GM19467 (cell line): Measurements from ENCODE around the gene TAPBP.
A peak's percentile ranks its signal among the peaks of the same experiment; 100 is the strongest.
"Not testable (repeated sequence)": the region's sequence is repeated elsewhere in the genome, so short reads cannot be mapped to it uniquely, and the experiment has no call there.

ENCODE experiments used
- ATAC-seq: cut with Tn5 transposase; IDR thresholded peaks from one replicate; pipeline ENCODE4 v1.9.1; 2021; ENCODE audit warnings: mild to moderate bottlenecking, moderate library complexity; ENCODE audit not compliant: unreplicated experiment

The TAPBP gene

GRCh38 chr6:33313709-33314514 is at the start of gene TAPBP:
TAPBP (minus strand) TSS chr6:33314078; CDS start chr6:33314041, 37 bp downstream.
- ATAC-seq = peak; percentile 34

GRCh38 chr6:33363486-33363885 is 49.6 kb upstream of the TAPBP start:
- not testable (repeated sequence) for ATAC-seq

DNA sequence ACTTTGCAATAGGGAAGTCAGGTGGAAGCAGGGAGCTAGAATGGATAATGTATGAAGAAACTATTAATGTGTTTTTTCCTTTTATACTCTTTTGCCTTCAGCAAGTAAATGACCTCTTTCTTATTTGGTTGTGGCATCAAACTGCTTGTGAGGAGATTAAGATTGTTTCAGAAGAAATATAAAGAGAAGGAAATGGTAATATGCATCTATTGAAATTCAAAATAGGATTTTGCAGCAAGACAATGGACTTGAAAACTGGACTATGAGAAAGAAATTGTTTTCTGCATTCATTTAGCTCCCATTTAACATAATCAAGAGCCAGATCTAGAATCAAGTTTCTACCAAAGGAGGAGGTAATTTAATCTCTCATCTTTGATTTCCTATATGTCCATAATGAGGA is 45.5 kb upstream of the TAPBP start:
- no peak for ATAC-seq

DNA sequence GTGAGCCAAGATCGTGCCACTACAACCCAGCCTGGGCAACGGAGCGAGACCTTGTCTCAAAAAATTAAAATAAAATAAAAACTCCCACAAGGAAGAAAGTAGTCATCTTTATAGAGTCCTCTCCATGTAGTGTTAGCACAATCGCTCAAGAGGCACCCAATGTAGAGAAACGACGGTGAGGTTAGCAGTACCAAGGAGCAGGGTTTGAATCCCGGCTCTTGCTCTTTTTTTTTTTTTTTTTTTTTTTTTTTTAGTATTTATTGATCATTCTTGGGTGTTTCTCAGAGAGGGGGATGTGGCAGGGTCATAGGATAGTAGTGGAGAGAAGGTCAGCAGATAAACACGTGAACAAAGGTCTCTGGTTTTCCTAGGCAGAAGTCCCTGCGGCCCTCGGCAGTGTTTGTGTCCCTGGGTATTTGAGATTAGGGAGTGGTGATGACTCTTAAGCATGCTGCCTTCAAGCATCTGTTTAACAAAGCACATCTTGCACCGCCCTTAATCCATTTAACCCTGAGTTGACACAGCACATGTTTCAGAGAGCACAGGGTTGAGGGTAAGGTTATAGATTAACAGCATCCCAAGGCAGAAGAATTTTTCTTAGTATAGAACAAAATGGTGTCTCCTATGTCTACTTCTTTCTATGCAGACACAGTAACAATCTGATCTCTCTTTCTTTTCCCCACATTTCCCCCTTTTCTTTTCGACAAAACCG is 43.4 kb upstream of the TAPBP start:
- ATAC-seq = not testable (repeated sequence)

GRCh38 chr6:33356295-33356694 is 42.4 kb upstream of the TAPBP start:
- ATAC-seq = no peak

DNA sequence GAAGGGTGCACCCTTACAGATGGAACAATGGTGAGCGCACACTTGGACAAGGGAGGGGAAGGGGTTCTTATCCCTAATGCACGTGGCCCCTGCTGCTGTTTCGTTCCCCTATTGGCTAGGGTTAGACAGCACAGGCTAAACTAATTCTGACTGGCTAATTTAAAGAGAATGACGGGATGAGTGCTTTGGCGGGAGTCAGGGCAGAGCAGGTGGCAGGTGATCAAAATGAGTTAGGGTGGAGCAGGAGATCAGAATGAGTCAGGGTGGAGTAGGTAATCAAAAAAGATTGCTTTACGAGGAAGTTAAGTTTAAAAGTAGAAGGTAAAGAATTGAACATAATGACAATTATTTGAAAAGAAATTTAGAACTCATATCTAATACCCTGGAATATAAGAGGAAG is 42.0 kb upstream of the TAPBP start:
- not testable (repeated sequence) for ATAC-seq

GRCh38 chr6:33347816-33348215 is 33.9 kb upstream of the TAPBP start:
- no peak for ATAC-seq

DNA sequence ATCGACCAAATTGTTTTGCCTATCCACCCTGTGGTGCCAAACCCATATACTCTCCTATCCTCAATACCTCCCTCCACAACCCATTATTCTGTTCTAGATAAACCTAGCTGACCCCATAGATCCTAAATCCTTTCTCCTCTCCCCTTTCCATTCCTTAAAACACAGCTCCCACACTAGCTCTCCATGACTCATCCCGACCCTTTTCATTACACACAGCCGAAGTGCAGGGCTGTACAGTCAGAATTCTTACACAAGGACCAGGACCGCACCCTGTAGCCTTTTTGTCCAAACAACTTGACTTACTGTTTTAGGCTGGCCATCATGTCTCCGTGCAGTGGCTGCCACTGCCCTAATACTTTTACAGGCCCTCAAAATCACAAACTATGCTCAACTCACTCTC is 33.1 kb upstream of the TAPBP start:
- ATAC-seq = not testable (repeated sequence)

DNA sequence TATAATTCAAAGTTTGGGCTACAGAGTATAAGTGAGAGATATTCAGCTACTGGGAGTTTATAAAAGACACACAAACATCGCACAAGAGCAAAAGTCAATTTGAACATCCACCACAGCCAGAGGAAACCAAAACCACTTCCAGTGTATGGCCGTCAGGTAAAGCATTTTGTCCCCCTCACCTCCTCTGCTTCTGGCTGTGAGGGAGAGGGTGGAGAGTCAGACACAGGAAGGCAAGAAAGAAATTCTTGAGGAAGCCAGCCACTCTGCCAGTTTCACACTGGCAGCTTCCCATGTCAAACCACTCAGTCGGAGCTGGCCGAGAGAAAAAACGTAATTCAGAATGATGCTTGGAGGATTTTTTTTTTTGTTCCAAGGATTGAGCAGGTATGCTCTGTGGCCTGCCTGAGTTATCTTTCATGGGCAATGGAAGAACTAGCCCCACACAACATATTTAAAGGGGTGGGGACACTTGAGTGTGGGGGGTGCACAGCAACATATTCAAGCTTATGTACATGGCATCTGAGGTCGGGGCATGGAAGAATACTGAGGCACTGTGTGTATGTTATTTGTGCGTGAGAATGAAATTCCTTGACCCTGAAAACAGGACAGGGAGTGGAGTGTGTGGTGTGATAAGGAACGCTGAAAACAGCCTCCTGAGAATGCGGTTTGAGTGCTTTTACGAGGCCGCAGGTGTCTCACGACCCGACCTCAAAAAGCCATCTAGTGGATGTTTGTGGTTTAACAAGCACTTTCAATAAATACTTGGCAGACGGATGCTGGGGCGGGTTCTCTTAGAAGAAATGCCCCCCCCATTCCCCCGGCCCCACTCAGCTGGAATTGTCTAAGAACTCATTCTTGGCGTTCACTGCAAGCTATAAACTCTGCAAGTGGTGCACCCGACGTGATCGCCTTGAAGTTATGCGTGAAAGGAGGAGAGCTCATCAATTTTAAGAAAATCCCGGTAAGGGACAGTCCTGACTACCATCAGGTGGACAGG is 31.1 kb upstream of the TAPBP start:
- ATAC-seq = no peak

DNA sequence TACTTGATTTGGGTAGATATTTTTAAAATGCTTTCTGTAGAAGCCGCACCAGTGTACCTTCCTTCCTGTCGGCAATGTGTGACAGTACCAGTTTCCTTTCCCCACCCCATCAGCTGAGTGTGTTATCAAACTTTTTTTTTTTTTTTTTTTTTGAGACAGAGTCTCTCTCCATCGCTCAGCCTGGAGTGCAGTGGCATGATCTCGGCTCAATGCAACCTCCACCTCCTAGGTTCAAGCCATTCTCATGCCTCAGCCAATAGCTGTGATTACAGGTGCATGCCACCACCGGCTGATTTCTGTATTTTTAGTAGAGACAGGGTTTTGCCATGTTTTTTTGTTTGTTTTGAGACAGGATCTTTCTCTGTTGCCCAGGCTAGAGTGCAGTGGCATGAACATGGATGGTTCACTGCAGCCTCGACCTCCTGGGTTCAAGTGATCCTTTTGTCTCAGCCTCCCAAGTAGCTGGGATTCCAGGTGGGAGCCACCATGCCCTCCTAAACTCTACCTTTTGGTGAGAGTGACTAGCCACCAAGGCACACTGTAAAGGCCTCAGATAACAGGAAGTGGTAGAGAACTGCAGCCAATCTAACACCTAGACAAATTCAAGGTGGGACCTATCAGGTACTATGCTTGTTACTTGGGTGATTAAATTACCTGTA is 30.2 kb upstream of the TAPBP start:
- peak; percentile 62 for ATAC-seq

DNA sequence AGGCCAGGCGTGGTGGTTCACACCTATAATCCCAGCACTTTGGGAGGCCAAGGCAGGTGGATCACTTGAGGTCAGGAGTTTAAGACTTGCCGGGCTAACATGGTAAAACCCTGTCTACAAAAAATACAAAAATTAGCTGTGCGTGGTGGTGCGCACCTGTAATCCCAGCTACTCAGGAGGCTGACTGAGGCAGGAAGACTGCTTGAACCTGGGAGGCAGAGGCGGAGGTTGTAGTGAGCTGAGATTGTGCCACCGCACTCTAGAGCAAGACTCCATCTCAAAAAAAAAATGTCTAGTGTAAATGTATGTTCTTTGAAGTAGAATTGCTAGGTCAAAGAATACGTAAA is 29.7 kb upstream of the TAPBP start:
- ATAC-seq = not testable (repeated sequence)

DNA sequence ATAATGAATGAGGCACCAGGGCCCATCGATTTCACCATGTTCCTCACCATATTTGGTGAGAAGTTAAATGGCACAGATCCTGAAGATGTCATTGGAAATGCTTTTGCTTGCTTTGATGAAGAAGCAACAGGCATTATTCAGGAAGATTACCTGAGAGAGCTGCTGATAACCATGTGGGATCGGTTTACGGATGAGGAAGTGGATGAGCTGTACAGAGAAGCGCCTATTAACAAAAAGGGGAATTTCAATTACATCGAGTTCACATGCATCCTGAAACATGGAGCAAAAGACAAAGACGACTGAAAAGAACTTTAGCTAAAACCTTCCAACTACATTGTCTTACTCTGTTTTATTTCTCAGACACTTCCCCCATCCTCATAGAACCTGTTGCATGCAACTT is 25.3 kb upstream of the TAPBP start:
- ATAC-seq = no peak

DNA sequence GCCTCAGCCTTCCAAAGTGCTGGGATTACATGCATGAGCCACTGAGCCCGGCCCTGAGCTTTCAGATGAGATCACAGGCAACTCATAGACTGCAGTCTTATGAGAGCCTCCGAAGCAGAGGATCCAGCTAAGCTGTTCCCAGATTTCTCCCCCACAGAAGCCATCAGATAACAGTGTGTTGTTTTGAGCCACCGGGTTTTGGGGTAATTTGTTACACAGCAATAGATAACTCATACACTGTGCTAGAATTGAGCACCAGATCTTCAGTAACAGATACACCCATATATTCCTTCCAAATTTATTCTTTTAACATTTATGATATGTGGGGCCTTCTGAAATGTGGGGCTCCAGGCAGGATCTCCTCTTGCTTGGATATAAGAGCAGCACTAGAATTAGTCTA is 22.6 kb upstream of the TAPBP start:
- no peak for ATAC-seq

GRCh38 chr6:33335916-33336315 is 22.0 kb upstream of the TAPBP start:
- no peak for ATAC-seq

DNA sequence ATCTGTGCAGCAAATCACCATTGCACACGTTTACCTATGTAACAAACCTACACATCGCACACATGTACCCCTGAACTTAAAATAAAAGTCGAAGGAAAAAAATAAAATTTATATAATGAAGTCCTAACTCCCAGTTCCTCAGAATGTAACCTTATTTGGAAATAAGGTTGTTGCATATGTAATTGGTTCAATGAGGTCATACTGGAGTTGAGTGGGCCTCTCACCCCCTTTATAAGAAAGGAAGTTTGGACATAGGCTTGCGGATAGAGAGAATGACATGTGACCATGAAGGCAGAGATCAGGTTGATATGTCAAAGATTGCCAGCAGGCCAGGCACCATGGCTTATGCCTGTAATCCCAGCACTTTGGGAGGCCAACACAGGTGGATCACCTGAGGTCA is 19.8 kb upstream of the TAPBP start:
- no peak for ATAC-seq

DNA sequence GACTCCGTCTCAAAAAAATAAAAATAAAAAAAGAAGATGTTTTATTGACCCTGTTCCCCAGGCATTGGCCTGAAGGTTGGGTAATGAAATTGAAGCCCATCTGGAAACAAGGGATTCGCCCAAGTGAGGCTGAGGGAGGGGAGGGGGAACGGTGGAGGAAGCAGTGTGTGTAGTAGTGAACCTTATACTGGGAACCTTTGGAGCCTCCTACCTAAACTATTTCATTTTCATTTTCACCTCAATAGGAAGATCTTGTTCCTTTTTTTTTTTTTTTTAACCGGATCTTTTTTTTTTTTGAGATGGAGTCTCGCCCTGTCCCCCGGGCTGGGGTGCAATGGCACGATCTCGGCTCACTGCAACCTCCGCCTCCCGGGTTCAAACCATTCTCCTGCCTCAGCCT is 16.9 kb upstream of the TAPBP start:
- no peak for ATAC-seq

DNA sequence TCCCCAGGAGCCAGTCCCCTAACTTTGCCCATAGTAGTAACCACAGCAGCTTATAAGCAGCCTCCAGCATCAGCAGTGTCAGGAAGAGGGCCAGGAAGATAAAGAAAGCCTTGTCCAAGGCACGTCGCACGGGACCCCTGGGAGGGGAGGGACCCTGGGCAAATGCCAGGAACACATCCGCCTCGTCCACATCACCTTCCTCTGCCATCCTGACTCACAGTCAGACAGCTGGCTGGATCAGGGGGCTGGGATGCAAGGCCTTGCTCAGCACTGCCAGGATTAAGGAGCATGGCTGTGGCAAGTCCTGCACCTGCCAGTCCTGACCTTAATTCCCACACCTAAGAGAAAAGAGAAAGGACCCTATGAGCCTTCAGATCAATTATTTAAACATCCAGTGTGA is 15.2 kb upstream of the TAPBP start:
- ATAC-seq = no peak

GRCh38 chr6:33324125-33324524 is 10.2 kb upstream of the TAPBP start:
- no peak for ATAC-seq

GRCh38 chr6:33323623-33323948 is 9.7 kb upstream of the TAPBP start:
- peak; percentile 14 for ATAC-seq

GRCh38 chr6:33321227-33321626 is 7.3 kb upstream of the TAPBP start:
- no peak for ATAC-seq
